HEK293 (cell line): ENCODE data around the gene INPP5B.

Experiments
- CTCF ChIA-PET: fragments of 350-600 bp; formaldehyde crosslinking; extraction: SDS; loops from one replicate; lab custom pipeline; 2021; ENCODE audit warnings: antibody characterized with exemption; lab: Yijun Ruan, JAX
- POLR2A ChIA-PET: fragments of 300-600 bp; formaldehyde crosslinking; extraction: SDS; loops from one replicate; lab custom pipeline; 2020; ENCODE audit warnings: antibody characterized with exemption, inconsistent platforms; lab: Yijun Ruan, JAX
- H3K27ac ChIP-seq: fragments of 200-500 bp; sonication (Bioruptor generic); 2 replicates; pipeline ENCODE4 v1.5.1; 2014; ENCODE audit warnings: low read depth, low read length, control low read depth, inconsistent platforms; ENCODE audit errors: extremely low read depth
- H3K36me3 ChIP-seq, 2 experiments: fragments of 200-500 bp in 1 of 2; sonication (Bioruptor generic) in 1 of 2; 1 replicate in 1 of 2; 2 replicates in 1 of 2; pipeline ENCODE4 v1.5.1; 2014 to 2017; ENCODE audit warnings: inconsistent platforms in 2 of 2, low read length in 2 of 2; ENCODE audit not compliant: control insufficient read depth in 2 of 2, insufficient read depth in 1 of 2
- H3K4me1 ChIP-seq: fragments of 200-500 bp; sonication (Bioruptor generic); 2 replicates; pipeline ENCODE4 v1.5.1; 2014; ENCODE audit warnings: mild to moderate bottlenecking, low read length, inconsistent platforms; ENCODE audit not compliant: control insufficient read depth, insufficient read depth
- H3K4me3 ChIP-seq: 2 replicates; pipeline ENCODE4 v1.5.1; 2011; ENCODE audit warnings: low read depth, mild to moderate bottlenecking, control low read depth, low read length, moderate library complexity
- H3K9me3 ChIP-seq: fragments of 200-500 bp; sonication (Bioruptor generic); 2 replicates; pipeline ENCODE4 v1.5.1; 2014; ENCODE audit warnings: low read depth, low read length, inconsistent platforms; ENCODE audit not compliant: control insufficient read depth, insufficient read depth
- GLIS1 ChIP-seq: fragments of 450-650 bp; formaldehyde crosslinking; IDR thresholded peaks from 2 replicates; pipeline ENCODE4 v1.5.1; 2016; ENCODE audit warnings: missing biosample characterization, missing genetic modification characterization
- HOXC10 ChIP-seq: sonication (generic); formaldehyde crosslinking; IDR thresholded peaks from 2 replicates; pipeline ENCODE4 v1.8.1; 2023; ENCODE audit warnings: mild to moderate bottlenecking, missing genetic modification reagents
- KLF9 ChIP-seq: fragments of 450-650 bp; formaldehyde crosslinking; IDR thresholded peaks from 2 replicates; pipeline ENCODE4 v1.5.1; 2016; ENCODE audit warnings: missing biosample characterization, missing genetic modification characterization, low read depth
- TCF7L2 ChIP-seq: IDR thresholded peaks from 2 replicates; pipeline ENCODE4 v1.6.1; 2011; ENCODE audit warnings: low read depth, mild to moderate bottlenecking, inconsistent platforms, low read length, moderate library complexity, borderline replicate concordance
- ZNF146 ChIP-seq: fragments of 450-650 bp; formaldehyde crosslinking; IDR thresholded peaks from 2 replicates; pipeline ENCODE4 v1.5.1; 2016; ENCODE audit warnings: missing biosample characterization, missing genetic modification characterization
- ZNF18 ChIP-seq: fragments of 450-650 bp; formaldehyde crosslinking; IDR thresholded peaks from 2 replicates; pipeline ENCODE4 v1.5.1; 2016; ENCODE audit warnings: missing biosample characterization, missing genetic modification characterization
- ZNF211 ChIP-seq: fragments of 450-650 bp; formaldehyde crosslinking; IDR thresholded peaks from 2 replicates; pipeline ENCODE4 v1.5.1; 2016; ENCODE audit warnings: low read depth, missing biosample characterization, missing genetic modification characterization
- ZNF221 ChIP-seq: fragments of 450-650 bp; formaldehyde crosslinking; IDR thresholded peaks from 2 replicates; pipeline ENCODE4 v1.5.1; 2017; ENCODE audit warnings: missing biosample characterization, missing genetic modification characterization, borderline replicate concordance
- ZNF223 ChIP-seq: fragments of 450-650 bp; formaldehyde crosslinking; IDR thresholded peaks from 2 replicates; pipeline ENCODE4 v1.5.1; 2016; ENCODE audit warnings: missing biosample characterization, missing genetic modification characterization
- ZNF248 ChIP-seq: fragments of 450-650 bp; formaldehyde crosslinking; IDR thresholded peaks from 2 replicates; pipeline ENCODE4 v1.5.1; 2017; ENCODE audit warnings: missing biosample characterization, missing genetic modification characterization
- ZNF292 ChIP-seq: fragments of 450-650 bp; formaldehyde crosslinking; IDR thresholded peaks from 2 replicates; pipeline ENCODE4 v1.5.1; 2016; ENCODE audit warnings: low read depth, missing biosample characterization, missing genetic modification characterization, borderline replicate concordance
- ZNF394 ChIP-seq: fragments of 450-650 bp; formaldehyde crosslinking; IDR thresholded peaks from 2 replicates; pipeline ENCODE4 v1.5.1; 2016; ENCODE audit warnings: missing biosample characterization, missing genetic modification characterization, mild to moderate bottlenecking, moderate library complexity, borderline replicate concordance
- ZNF423 ChIP-seq: fragments of 450-650 bp; formaldehyde crosslinking; IDR thresholded peaks from 2 replicates; pipeline ENCODE4 v1.5.1; 2016; ENCODE audit warnings: missing biosample characterization, missing genetic modification characterization
- ZNF510 ChIP-seq: fragments of 450-650 bp; formaldehyde crosslinking; IDR thresholded peaks from 2 replicates; pipeline ENCODE4 v1.5.1; 2018; ENCODE audit warnings: mild to moderate bottlenecking, missing genetic modification characterization, missing biosample characterization; ENCODE audit not compliant: insufficient replicate concordance
- ZNF555 ChIP-seq: fragments of 450-650 bp; formaldehyde crosslinking; conservative IDR thresholded peaks from 2 replicates; pipeline ENCODE4 v1.5.1; 2017; ENCODE audit warnings: missing biosample characterization, mild to moderate bottlenecking, missing genetic modification characterization, inconsistent platforms
- ZNF560 ChIP-seq: fragments of 450-650 bp; formaldehyde crosslinking; IDR thresholded peaks from 2 replicates; pipeline ENCODE4 v1.5.1; 2017; ENCODE audit warnings: missing biosample characterization, missing genetic modification characterization, borderline replicate concordance
- TF ChIP-seq, protein P1 (sequence below): fragments of 450-650 bp; formaldehyde crosslinking; IDR thresholded peaks from 2 replicates; pipeline ENCODE4; 2016; ENCODE audit warnings: missing biosample characterization, missing genetic modification characterization
- TF ChIP-seq, protein P2 (sequence below): fragments of 450-650 bp; formaldehyde crosslinking; IDR thresholded peaks from 2 replicates; pipeline ENCODE4 v1.5.1; 2017; ENCODE audit warnings: missing biosample characterization, missing genetic modification characterization
- TF ChIP-seq, protein P3 (sequence below): fragments of 450-650 bp; formaldehyde crosslinking; IDR thresholded peaks from 2 replicates; pipeline ENCODE4 v1.5.1; 2016; ENCODE audit warnings: missing biosample characterization, missing genetic modification characterization

Gene INPP5B

DNA sequence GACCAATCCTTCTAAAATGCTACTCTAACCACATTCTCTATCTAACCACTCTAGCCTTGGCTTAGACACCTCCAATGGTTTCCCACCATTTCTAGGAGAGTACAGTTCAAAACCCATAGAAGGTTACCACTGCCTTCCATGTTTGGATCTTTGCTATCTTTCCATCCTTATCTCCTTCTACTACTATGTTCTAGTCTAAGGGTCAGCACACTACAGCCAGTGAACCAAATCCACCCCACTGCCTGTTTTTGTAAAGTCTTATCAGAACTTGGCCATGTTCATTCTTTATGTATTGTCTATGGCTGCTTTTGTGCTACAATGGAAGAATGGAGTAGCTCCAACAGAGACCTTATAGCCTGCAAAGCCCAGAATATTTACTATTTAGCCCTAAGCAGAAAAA lies 93.7 kb downstream of the INPP5B start:
- no peak overlapping the region for H3K4me3 ChIP-seq
- H3K4me1 ChIP-seq: no peaks in the 10 kb centered on the region
- H3K36me3 ChIP-seq: peaks cover 8 to 69% of the 10 kb centered on the region in 2 experiments
- ChIA-PET POLR2A (no interaction called here), CTCF (interaction anchor here (0.7 kb wide), 1 partner anchor 126 kb away, joined by 3 read pairs; no protein-coding TSS in a partner anchor)
- no peak overlapping the region for H3K27ac ChIP-seq
- no peak for TF ChIP-seq ZNF560
- TF ChIP-seq ZNF18 (tag by site-specific recombination): no peak
- no peak for TF ChIP-seq ZNF292 (tag by site-specific recombination)
- TF ChIP-seq KLF9 (tag by site-specific recombination): no peak
- no peak for TF ChIP-seq ZNF146 (tag by site-specific recombination)
- TF ChIP-seq HOXC10 (CRISPR knock-in tag): no peak
- TF ChIP-seq, protein P1, sequence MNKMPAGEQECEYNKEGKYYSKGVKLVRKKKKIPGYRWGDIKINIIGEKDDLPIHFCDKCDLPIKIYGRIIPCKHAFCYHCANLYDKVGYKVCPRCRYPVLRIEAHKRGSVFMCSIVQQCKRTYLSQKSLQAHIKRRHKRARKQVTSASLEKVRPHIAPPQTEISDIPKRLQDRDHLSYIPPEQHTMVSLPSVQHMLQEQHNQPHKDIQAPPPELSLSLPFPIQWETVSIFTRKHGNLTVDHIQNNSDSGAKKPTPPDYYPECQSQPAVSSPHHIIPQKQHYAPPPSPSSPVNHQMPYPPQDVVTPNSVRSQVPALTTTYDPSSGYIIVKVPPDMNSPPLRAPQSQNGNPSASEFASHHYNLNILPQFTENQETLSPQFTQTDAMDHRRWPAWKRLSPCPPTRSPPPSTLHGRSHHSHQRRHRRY (tag by site-specific recombination): no peak
- TF ChIP-seq ZNF510 (tag by site-specific recombination): no peak
- TF ChIP-seq ZNF394: no peak
- no peak for TF ChIP-seq GLIS1 (tag by site-specific recombination)
- no peak for TF ChIP-seq ZNF211 (tag by site-specific recombination)
- TF ChIP-seq ZNF423 (tag by site-specific recombination): no peak
- no peak for TF ChIP-seq ZNF248
- TF ChIP-seq, protein P2, sequence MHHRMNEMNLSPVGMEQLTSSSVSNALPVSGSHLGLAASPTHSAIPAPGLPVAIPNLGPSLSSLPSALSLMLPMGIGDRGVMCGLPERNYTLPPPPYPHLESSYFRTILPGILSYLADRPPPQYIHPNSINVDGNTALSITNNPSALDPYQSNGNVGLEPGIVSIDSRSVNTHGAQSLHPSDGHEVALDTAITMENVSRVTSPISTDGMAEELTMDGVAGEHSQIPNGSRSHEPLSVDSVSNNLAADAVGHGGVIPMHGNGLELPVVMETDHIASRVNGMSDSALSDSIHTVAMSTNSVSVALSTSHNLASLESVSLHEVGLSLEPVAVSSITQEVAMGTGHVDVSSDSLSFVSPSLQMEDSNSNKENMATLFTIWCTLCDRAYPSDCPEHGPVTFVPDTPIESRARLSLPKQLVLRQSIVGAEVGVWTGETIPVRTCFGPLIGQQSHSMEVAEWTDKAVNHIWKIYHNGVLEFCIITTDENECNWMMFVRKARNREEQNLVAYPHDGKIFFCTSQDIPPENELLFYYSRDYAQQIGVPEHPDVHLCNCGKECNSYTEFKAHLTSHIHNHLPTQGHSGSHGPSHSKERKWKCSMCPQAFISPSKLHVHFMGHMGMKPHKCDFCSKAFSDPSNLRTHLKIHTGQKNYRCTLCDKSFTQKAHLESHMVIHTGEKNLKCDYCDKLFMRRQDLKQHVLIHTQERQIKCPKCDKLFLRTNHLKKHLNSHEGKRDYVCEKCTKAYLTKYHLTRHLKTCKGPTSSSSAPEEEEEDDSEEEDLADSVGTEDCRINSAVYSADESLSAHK (tag by site-specific recombination): no peak
- H3K9me3 ChIP-seq: no peaks in the 10 kb centered on the region

DNA sequence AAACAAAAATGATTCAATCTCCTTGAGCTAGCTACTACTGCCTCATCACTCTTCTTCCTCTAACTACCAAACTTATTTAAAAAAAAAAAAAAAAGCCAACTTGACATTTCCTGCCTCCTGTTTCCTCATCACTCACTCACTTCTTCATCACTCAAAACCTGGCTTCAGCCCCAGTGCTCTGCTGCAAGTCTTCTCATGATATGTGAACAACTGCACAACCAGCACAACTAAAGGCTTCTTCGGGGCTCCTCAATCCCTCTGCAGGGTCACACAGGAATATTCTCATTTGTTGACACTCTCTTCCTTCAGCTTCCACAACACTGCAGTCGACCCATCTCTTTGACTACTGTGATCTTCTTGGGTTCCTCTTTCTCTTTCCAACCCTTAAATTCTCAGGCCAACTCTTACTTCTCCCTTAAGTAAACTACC lies 95.1 kb downstream of the INPP5B start:
- Histone ChIP-seq H3K9me3 (no peaks in the 10 kb centered on the region), H3K4me3 (no peak overlapping the region)
- POLR2A ChIA-PET: interaction anchor here (2.7 kb wide), 1 partner anchor 7 kb away, joined by 14 read pairs; the partner anchor contains the start of gene MTF1
- TF ChIP-seq ZNF223 (tag by site-specific recombination) (no peak), TCF7L2 (no peak), ZNF221 (no peak), ZNF555 (tag by site-specific recombination) (no peak)
- TF ChIP-seq, protein P3, sequence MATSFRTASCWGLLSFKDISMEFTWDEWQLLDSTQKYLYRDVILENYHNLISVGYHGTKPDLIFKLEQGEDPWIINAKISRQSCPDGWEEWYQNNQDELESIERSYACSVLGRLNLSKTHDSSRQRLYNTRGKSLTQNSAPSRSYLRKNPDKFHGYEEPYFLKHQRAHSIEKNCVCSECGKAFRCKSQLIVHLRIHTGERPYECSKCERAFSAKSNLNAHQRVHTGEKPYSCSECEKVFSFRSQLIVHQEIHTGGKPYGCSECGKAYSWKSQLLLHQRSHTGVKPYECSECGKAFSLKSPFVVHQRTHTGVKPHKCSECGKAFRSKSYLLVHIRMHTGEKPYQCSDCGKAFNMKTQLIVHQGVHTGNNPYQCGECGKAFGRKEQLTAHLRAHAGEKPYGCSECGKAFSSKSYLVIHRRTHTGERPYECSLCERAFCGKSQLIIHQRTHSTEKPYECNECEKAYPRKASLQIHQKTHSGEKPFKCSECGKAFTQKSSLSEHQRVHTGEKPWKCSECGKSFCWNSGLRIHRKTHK (tag by site-specific recombination): no peak
- TF ChIP-seq, all 188 proteins: peak for 0
- Histone ChIP-seq H3K36me3 (peaks cover 5 to 74% of the 10 kb centered on the region in 2 experiments), H3K4me1 (no peaks in the 10 kb centered on the region), H3K27ac (no peak overlapping the region)
- CTCF ChIA-PET: interaction anchor here (0.6 to 2.7 kb wide), 4 partner anchors 8 to 249 kb away, joined by 3 to 16 read pairs (median 3); partner anchors contain the start of gene MTF1
